GM18508 (cell line): Measurements from ENCODE around the gene YPEL3.
"Not testable (repeated sequence)": the region's sequence is repeated elsewhere in the genome, so short reads cannot be mapped to it uniquely, and the experiment has no call there.

Experiments used
- ATAC-seq: cut with Tn5 transposase; IDR thresholded peaks from one replicate; pipeline ENCODE4 v1.9.1; 2021; ENCODE audit warnings: moderate number of reproducible peaks; ENCODE audit not compliant: insufficient read depth, unreplicated experiment

Gene YPEL3

DNA sequence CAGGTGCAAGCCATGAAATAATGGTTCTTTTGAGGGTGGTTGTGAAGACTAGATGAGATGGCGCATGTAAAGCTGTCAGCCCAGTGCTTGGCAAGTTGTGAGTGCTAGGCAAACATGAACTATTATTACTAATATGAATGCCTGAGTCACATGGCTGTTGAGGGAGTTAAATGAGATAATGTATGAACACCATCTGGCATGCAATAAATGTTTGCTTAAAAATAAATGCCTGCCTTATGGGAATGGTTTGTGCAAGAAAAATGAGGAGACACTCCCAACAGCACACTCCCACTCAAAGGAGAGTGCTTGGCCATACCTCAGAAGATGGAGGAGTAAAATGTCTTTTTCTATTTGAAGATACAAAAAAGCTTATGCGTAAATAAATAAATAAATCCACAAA is 23.4 kb upstream of the YPEL3 start:
- ATAC-seq, result no peak

DNA sequence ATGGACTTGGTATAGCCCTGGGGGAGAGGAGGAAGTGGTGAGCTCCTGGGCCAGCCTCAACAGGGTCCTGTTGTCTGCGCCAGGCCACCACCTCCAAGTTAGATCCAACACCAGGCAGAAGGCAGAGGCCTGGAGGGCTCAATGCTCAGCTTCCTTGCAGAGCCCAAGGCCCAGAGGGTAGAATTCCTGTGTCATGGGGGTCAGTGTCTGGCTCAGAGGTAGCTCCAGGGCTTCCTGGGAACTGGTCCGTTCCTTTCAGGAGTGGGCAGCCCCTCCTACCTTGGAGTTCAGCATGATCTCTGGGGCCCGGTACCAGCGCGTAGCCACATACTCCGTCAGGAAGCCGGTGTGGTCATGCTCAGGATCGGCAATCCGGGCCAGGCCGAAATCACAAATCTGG is 21.8 kb upstream of the YPEL3 start:
- no peak for ATAC-seq

DNA sequence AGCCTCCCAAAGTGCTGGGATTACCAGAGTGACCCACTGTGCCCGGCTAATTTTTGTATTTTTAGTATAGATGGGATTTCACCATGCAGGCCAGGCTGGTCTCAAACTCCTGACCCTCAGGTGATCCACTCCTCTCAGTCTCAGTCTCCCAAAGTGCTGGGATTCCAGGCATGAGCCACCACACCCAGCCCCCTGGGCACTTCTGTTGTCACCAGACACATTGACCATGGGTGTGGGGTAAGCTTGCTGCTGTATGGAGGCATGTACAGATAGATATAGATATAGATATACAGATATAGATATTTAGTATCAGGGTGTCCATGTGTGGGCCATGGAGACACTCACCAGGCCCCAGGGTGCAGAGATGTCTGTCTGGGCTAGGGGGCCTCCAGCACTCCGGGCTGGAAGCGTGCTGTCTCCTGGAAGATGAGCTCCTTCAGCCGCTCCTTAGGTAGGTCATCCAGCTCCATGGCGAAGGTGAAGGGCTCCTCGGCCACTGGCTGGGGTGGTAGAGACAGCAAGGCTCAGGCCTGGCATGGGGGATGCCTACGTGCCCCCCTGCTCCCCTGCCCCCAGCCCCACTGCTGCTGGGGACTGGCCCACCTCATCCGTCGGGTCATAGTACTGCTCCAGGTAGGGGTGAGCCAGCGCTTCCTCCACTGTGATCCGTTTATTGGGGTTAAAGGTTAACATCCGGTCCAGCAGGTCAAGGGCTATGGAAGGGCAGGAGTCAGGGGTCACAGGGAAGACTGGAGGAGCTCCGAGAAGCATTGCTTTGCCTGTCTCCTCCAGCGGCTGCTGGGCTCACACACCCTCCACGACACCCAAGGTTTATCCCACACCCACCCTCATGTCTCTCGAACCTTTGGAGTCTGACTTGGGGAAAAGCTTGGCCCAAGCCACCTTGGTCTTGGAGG is 20.5 kb upstream of the YPEL3 start:
- ATAC-seq, result no peak

DNA sequence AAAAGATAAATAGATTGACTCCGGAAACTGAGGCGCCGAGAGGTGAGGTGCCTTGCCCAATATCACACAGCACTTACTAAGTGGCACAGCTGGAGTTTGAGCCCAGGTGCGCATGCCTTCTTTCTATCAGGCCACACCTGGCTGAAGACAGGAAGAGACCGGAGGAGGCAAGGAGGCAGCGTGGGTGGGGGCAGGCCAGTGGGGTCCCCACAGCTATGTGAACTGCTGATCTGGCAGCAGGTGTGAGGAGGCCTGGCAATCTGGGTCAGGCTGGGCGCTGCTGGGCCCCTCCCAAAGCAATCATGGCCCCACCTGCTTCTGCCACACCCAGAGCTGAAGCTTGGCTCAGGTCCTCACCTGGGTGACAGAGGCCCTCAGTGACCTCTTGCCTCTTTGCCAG is 19.2 kb upstream of the YPEL3 start:
- no peak for ATAC-seq

DNA sequence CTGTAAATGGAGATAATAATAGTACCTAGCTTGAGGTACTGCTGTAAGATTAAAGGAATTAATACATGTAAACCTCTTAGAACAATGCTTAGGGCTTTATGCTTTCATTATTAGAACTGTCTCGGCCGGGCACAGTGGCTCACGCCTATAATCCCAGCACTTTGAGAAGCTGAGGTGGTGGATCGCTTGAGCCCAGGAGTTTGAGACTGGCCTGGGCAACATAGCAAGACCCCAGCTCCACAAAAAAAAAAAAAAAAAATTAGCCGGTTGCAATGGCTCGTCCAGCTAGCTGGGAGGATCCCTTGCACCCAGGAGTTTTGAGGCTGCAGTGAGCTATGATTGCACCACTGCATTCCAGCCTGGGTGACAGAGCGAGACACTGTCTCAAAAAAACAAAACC is 18.8 kb upstream of the YPEL3 start:
- not testable (repeated sequence) for ATAC-seq

DNA sequence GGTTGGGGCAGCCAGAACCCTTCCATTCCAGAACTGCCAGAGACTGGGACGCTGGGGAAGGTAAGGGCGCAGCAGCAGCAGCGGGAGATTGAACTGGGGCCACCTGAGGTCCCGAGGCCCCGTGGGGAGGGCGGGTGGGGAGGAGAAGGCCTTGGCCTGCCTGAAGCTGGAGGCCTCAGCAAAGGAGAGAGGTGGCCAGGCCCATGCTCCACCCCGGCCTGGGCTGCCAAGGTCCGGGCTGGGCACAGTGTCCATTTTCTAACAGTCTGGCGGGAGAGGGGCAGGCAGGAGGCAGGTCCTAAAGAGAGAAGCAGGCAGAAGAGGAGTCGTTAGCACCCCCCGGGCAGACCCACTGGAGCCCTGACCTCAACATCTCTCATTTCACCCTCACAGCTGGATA is 18.4 kb upstream of the YPEL3 start:
- no peak for ATAC-seq

DNA sequence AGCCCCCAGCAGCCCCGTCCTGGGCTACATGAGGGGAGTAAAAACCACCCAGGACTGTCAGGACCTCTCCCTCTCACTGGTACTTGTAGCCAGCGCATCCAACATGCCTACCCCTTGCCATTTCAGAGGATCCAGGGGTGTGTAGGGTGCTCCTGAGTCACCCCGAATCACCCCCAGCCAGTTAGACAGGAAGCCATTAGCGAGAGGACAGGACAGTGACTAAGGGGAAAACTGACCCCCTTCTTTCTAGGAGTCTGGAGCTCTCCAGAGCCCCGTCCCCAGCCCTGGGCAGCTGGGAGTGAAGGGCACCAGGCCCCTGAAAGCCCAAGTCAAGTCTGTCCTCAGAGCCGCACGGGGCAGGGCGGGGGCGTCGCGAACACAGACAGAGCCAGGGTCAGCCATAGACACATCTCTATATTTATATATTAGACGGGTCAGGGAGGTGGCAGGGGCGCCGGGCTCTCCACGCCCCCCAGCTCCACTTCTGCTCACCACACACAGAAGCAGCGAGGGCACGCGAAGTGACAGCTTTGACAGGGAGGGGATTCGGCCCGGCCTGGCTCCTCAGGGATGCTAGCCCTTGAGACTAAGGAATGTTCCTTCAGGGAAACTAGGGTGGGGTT is 17.8 kb upstream of the YPEL3 start:
- ATAC-seq, result no peak

DNA sequence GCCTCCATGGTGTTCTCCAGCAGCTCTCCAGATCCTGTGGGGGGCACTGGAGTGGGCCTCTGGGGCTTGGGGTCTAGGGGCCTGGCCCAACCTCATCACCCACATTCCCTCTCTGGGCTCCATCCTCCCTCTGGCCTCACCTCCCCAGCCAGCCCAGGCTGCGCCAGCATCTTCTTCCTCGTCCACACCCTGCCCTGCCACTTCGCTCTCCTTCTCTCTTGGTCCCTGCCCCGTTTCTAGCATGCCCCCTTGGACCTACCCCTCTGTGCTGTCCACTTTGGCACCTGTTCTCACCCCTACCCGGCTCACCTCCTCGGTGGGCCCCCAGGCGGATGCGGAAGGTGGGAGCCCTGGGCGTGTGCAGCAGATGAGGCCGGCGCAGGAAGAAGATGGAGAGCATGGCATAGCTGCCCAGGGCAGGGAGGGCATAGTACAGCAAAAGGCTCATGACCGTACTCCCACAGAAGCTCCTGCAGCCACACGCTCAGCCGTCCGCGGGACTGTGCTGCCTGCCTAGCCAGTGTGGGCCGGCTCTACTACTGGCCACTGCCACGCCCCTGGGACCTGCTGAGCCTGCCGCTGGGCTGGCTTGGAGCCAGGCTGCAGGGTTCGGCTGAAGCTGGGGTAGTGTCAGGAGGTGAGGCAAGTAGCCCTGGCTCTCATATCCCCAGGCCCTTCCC is 17.2 kb upstream of the YPEL3 start, which contains the start of gene GDPD3:
GDPD3 (minus strand) TSS at position 507 of the 680 bp plus-strand sequence; CDS start at position 448, 59 bp downstream.
- ATAC-seq, result no peak

DNA sequence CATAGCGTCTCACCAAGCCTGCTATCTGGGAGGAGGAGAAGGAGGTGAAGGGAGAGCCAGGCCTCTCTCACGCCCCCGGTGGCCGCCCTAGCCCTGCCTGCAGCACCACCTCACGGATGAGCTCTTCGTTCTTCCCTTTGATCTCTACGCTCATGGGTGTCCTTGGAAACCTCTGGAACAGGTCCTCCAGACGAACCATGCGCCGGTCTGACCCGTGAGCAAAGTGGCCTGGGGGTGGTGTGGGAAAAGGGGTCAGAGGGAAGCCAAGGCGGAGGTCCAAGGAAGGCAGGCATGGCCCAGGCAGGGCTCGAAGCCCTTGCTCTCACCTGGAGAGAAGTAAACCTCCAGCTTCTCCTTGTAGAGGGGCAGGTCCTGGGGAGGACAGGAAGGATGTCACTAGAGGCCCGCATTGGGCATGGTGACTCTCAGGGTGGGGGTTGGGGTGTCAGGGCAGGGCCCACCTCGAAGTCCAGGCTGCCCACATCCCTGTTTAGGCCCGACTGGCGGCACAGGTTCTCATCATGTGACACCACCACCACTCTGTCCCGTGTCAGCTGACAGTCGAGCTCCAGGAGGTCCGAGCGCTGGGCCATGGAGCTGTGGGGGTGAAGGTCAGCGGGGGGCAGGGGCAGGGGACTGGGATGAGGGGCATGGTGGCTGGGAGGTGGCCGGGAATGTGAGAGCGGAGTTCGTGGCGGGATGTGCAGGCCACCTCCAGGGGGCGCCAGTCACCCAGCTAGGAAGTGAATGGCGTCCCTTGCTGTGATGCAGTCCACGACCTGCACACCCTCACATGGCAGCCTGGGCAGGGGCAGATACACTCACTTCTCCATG is 16.4 kb upstream of the YPEL3 start:
- no peak for ATAC-seq

DNA sequence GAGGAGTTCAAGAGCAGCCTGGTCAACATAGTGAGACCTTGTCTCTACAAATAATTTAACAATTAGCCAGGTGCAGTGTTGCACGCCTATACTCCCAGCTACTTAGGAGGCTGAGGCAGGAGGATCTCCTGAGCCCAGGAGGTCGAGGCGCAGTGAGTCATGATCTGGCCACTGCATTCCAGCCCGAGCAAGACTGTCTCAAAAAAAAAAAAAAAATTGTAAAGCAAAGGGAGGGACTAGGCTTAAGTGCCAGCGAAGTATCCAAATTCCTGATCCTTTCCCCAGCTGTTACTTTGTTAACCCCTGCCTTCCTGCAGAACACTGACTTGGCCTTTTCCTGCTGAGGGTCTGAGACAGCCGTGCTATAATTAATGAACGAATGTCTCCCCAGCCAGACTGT is 14.6 kb upstream of the YPEL3 start:
- ATAC-seq, result no peak

DNA sequence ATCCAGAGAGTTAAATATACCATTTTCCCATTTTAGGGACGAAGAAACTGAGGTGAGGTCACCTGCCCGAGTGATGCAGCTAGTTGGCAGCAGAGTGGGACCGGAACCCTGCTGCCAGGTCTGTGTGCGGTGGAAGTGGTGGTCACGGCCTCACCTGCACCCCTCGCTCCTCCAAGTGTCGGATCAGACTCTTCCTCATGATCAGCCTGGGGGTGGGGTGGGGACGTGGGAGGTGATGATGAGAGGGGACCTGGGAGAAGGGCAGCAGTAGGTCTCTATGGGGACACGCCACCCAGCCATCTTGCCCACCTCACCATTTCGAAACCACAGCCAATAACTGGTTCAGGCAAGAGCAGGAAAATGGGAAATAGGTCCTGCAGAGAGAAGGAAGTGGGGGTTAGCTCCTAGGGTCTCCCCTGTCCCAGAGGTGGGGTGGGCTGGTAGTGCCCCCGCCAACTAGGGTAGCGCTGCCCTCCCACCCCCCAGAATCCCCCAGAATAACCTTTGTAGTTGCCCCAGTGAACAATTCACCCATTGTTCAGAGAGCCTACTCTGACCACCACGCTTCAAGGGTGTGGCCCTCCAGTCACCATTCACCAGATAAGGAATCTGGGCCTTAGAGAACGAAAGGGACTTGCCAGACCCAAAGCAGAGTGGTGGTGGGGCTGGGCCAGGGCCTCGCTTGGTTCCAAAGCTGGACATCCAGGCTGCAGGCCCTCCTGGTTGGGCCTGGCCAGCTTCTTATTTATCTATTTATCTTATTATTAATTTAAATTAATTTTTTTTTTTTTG is 12.2 kb upstream of the YPEL3 start:
- no peak for ATAC-seq

DNA sequence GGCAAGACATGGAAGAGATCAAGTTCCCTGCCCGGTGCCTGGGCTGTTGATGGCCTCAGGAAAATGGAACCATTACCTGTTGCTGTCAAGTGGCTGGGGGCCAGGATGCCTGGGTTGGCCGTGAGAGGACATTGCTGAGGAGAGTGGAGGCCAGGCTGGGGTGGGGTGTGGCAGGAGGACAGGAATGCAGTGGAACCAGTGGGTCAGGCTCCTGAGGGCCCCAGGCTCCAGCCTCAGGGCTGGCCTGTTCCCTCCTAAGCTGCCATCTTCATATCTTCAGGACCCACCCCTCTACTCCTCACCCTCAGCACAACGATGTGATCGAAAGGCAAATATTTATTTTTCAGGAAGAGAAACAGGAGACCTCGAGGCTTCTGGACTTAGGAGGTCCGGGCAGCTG is 8.5 kb upstream of the YPEL3 start:
- ATAC-seq, result no peak

DNA sequence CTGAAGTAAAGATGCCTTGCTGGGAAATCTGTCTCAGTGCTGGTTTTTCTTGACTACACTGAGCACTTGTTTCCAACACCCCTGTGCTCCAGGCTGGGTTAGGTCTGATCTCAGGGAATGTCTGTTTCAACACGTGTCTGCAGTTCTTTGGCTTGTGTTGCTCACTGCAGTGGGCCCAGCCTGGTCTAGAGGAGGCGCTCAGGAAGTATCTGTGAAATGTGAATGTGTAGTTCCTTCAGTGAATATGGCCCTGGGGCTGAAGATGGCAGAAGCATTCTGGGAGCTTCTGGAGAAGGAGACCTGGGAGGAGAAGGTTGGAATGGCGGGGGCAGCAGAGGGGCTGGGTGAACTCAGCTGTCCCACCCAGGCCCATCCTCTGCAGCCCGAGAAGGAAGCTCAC is 8.1 kb upstream of the YPEL3 start:
- no peak for ATAC-seq

DNA sequence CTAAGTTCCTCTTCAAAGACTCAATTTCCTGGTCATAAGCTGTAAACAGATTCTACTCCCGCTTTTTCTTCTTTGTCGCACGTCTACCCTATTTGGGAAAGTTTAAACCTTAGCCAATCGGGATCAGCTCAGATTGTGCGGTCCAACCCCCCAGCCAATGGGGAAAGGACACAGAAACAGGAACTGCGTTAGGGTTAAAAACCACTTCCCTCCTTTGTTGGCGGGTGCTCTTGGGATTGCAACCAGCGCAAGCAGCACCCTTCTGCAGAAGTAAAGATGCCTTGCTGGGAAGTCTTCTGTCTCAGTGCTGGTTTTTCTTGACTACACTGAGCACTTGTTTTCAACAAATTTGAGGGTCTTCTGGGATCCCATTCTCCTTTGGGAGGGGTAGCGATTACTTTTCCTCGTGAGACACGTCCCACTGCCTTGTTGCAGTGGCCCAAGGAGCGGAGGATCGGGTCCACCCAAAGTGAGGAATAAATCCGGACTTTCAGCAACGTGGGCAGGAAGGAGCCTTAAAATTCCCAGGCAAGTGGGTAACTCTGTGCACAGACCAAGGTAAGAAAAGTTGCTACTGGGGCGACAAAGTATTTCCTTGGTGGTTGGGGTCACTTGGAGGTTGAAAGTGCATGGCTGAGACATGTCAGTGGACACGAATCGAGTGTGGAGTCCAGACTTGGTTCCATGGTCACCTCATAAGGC is 1.0 kb upstream of the YPEL3 start:
- ATAC-seq, result no peak

DNA sequence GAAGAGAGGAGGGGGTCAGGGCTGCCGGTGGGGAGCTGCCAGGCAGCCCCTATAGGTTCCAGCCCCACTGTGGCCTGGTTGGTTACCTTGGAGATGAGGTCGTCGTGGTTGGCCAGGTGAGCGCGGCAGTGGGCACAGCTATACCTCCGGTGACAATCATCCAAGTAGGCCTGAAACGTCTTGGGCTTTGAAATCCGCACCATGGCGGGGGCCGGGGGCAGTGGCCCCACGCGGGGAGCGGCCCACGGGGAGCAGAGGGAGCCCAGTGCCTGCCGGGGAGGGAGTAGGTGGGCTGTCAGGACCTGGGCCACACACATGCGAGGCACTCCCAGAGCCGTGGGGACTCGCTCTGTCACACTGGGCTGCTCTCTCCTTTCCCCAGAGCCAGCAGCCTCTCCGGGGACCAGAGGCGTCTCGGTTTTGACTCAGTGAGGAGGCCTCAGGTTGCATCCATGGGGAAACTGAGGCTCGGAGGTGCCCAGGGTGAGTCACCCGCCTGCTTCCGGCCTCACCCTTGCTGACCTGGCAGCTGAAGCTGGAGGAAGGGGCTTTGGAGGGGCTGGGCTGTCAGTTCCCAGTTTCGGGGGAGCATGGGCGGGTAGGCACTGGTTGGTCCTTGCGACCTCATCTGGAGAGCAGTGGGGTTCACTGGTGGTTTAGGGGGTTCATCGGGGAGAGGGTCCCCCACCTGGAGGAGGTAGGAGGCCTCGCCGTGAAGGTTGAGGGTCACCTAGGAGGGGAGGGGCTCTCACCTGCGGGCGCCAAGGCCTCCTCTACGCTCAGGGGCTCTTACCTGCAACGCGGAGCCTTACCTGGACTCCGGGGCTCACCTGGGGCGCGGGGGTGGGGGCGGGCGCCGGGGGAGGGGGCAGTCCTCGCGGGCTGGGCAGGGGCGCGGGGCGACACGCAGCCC is 591 bp downstream of the YPEL3 start:
- no peak for ATAC-seq

DNA sequence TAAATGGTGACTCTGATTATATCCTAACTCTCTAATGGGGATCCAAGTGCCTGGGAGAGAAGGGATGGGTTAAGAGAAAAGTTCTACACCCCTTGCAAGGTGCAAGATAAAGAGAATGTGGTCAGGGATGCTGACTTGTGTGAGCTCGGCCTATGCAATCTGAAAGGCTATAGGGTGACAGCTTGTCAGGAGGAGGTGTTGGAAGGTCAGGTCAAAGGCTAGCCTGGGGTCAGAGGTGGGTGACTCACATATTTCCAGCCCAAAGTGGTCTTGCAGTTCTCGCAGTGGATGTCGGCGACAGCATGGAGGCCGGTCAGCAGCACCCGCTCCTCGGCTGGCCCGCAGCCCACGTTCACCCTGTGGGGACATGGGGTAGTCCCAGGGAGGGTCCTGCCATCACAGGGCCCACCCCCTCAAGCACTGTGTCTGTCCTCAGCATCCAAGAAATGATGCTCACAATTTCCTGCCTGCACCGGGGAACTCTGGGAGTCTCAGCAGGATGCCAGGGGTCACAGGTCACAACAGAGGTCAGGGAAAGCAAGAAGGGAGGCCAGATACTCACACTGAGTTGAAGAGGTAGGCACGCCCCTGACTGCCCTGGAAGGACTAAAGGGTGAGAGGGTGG is 1.4 kb downstream of the YPEL3 start:
- ATAC-seq, result no peak

DNA sequence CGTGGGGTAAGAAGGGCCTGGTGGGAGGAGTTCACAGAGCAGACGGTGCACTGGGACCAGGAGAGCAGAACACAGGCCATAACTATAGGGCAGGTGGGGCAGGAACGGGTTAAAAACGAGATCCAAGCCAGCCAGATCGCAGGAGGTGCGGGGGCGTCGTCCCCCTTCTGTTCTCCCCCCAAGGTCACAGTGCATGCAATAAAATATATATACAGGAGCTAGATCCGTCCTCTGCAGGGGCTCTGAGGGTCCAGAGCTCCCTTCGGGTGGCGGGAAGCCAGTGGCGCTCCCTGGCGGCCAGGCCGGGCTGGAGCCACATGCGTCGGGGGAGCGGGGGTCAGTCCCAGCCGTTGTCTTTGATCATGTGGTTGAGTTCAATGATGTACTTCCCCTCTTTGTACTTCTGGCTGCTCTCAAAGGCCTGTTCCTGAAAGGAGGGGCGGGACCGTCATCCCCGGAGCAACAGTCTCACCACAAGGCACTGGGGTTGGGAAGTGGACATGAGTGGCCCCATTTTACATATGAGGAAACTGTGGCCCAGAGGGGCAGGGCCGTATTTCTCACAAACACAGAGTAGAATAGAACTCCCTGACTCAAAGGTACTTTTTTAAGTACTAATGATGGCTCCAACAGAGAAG is 3.5 kb downstream of the YPEL3 start:
- peak; percentile 34 for ATAC-seq
